T-cell (primary cell): Measurements from ENCODE around the gene SLC5A9. TPM values are rescaled to one million over a fixed set of nuclear protein-coding genes. Genes with fewer than 3 reads are reported as not detected.

Experiments
- ATAC-seq, 4 experiments: fragments of 200-7000 bp in 3 of 4; fragments of 150-1000 bp in 1 of 4; cut with Tn5 transposase; replicated peaks in 1 of 4; 1 replicate in 3 of 4; 2 replicates in 1 of 4; pipeline ENCODE4 v1.10.0; 2021; ENCODE audit warnings: moderate library complexity in 3 of 4, mild to moderate bottlenecking in 2 of 4, moderate number of reproducible peaks in 1 of 4
- CTCF ChIA-PET, 2 donors: fragments of 300-600 bp; sonication (Branson Sonifier 250); formaldehyde crosslinking; loops; one replicate each; lab custom pipeline; 2022; ENCODE audit warnings: antibody characterized with exemption in 2 of 2; lab: Charles Lee
- POLR2A ChIA-PET, 2 donors: fragments of 300-600 bp; sonication (Branson Sonifier 250); formaldehyde crosslinking; loops; one replicate each; lab custom pipeline; 2022; ENCODE audit warnings: antibody characterized with exemption in 2 of 2; lab: Charles Lee
- DNase-seq, 35 experiments: peaks; one replicate each; pipeline versions ENCODE4 v3.0.0 to v3.0.0-alpha.2; 2013 to 2023
- H3K27ac ChIP-seq: one replicate; pipeline ENCODE4 v1.5.1; 2013; ENCODE audit warnings: low read length
- H3K27me3 ChIP-seq, 2 experiments: replicated peaks in 1 of 2; 1 replicate in 1 of 2; 2 replicates in 1 of 2; pipeline versions ENCODE4 v1.6.1 to v1.7.0; 2013; ENCODE audit warnings: low read length in 1 of 2, mixed read lengths in 1 of 2; ENCODE audit not compliant: control insufficient read depth in 2 of 2, insufficient read depth in 2 of 2; ENCODE audit errors: extremely low read depth in 1 of 2
- H3K36me3 ChIP-seq, 2 donors: 1 replicate in 1 of 2; 2 replicates in 1 of 2; pipeline versions ENCODE4 v1.6.1 to v1.7.0; 2013; ENCODE audit warnings: low read length in 1 of 2; ENCODE audit not compliant: control insufficient read depth in 2 of 2, insufficient read depth in 1 of 2; ENCODE audit errors: extremely low read depth in 1 of 2
- H3K4me1 ChIP-seq, 2 experiments: 1 replicate in 1 of 2; 2 replicates in 1 of 2; pipeline versions ENCODE4 v1.6.1 to v1.7.0; 2013; ENCODE audit warnings: low read length in 2 of 2, mixed read lengths in 1 of 2; ENCODE audit not compliant: insufficient read depth in 2 of 2, control insufficient read depth in 1 of 2; ENCODE audit errors: extremely low read depth in 1 of 2
- H3K4me3 ChIP-seq, 2 donors: 1 replicate in 1 of 2; 2 replicates in 1 of 2; pipeline versions ENCODE4 v1.5.1 to v1.7.0; 2013; ENCODE audit warnings: mild to moderate bottlenecking in 2 of 2, low read length in 1 of 2, moderate library complexity in 1 of 2; ENCODE audit not compliant: control insufficient read depth in 1 of 2; ENCODE audit errors: extremely low read depth in 1 of 2
- H3K9me3 ChIP-seq: 2 replicates; pipeline ENCODE4 v1.7.0; 2013
- H3K27ac Mint-ChIP-seq, 2 donors: one replicate each; pipeline ENCODE4 v1.8.0; 2020 to 2021; ENCODE audit warnings: mild to moderate bottlenecking in 2 of 2, mixed read lengths in 2 of 2
- H3K27me3 Mint-ChIP-seq, 2 donors: one replicate each; pipeline ENCODE4 v1.8.0; 2021 to 2022; ENCODE audit warnings: mixed read lengths in 2 of 2
- H3K36me3 Mint-ChIP-seq: one replicate; pipeline ENCODE4 v1.8.0; 2021; ENCODE audit warnings: mixed read lengths
- H3K4me1 Mint-ChIP-seq, 3 donors: one replicate each; pipeline ENCODE4 v1.8.0; 2020 to 2022; ENCODE audit warnings: mixed read lengths in 3 of 3, mild to moderate bottlenecking in 1 of 3
- H3K4me3 Mint-ChIP-seq, 3 donors: one replicate each; pipeline ENCODE4 v1.8.0; 2020 to 2022; ENCODE audit warnings: mild to moderate bottlenecking in 3 of 3, mixed read lengths in 3 of 3, moderate library complexity in 3 of 3
- H3K9me3 Mint-ChIP-seq, 3 donors: one replicate each; pipeline ENCODE4 v1.8.0; 2020 to 2022; ENCODE audit warnings: mixed read lengths in 3 of 3
- WGBS: methylation state at CpG from one replicate; pipeline ENCODE4 v1.1.5; 2013; ENCODE audit warnings: missing lambda C conversion rate; ENCODE audit not compliant: insufficient coverage; 5-methylcytosine and 5-hydroxymethylcytosine counted together
- total RNA-seq, 35 experiments: library from RNA in 6 of 35; stranded (reverse) in 6 of 35; fragments of 120-200 nt in 1 of 35; gene quantifications; one replicate each; pipeline versions ENCODE4 v1.2.1 to v1.2.4 and lab custom pipeline; 2013 to 2026

Gene SLC5A9
- total RNA-seq, 5 donors from 2014 or later (not counting 1 experiment from before 2014, with no cell fraction given): not detected

GRCh38 chr1:48230236-48230635 is 7.7 kb downstream of the SLC5A9 start:
- H3K4me1 Mint-ChIP-seq: peaks cover 0 to 3% (median 3%) of the 10 kb centered on the region in 3 donors
- no peak for ATAC-seq
- DNase-seq: no peak
- no peaks in the 10 kb centered on the region for H3K27me3 Mint-ChIP-seq
- peaks cover 14 to 27% of the 10 kb centered on the region in 2 experiments for H3K4me1 ChIP-seq
- no peak overlapping the region for H3K27ac ChIP-seq
- H3K36me3 Mint-ChIP-seq: no peaks in the 10 kb centered on the region
- H3K4me3 Mint-ChIP-seq: no peak overlapping the region
- H3K9me3 Mint-ChIP-seq: no peaks in the 10 kb centered on the region
- H3K36me3 ChIP-seq: no peaks in the 10 kb centered on the region
- POLR2A ChIA-PET: no interaction called here
- CTCF ChIA-PET: interaction anchor here in 1 of 2 donors (0.8 kb wide), 1 partner anchor 27 kb away, joined by 3 read pairs; no protein-coding TSS in a partner anchor
- no peak overlapping the region for H3K4me3 ChIP-seq
- H3K9me3 ChIP-seq: no peaks in the 10 kb centered on the region
- no peak overlapping the region for H3K27ac Mint-ChIP-seq
- 100% methylated on average over 1 of the region's 4 CpGs for WGBS
- H3K27me3 ChIP-seq: peaks cover 0 to 11% of the 10 kb centered on the region in 2 experiments

- ATAC-seq (no peak), DNase-seq (no peak)
- H3K36me3 ChIP-seq: no peaks in the 10 kb centered on the region
- Mint-ChIP-seq H3K4me1 (peaks cover 0 to 3% (median 3%) of the 10 kb centered on the region in 3 donors), H3K9me3 (no peaks in the 10 kb centered on the region), H3K36me3 (no peaks in the 10 kb centered on the region), H3K27ac (no peak overlapping the region), H3K4me3 (no peak overlapping the region), H3K27me3 (no peaks in the 10 kb centered on the region)
- POLR2A ChIA-PET: no interaction called here
- H3K4me3 ChIP-seq: no peak overlapping the region
- no peak overlapping the region for H3K27ac ChIP-seq
- H3K4me1 ChIP-seq: peaks cover 6 to 8% of the 10 kb centered on the region in 2 experiments
- CTCF ChIA-PET: interaction anchor here in 1 of 2 donors (0.6 kb wide), 1 partner anchor 122 kb away, joined by 5 read pairs; no protein-coding TSS in a partner anchor
- WGBS: no CpG with 5 or more reads among the region's 1 CpG
- H3K9me3 ChIP-seq: no peaks in the 10 kb centered on the region
- H3K27me3 ChIP-seq: peaks cover 0 to 11% of the 10 kb centered on the region in 2 experiments
Measured at GRCh38 chr1:48232722-48233121, 10.2 kb downstream of the SLC5A9 start.

- Mint-ChIP-seq H3K27ac (no peak overlapping the region), H3K27me3 (no peaks in the 10 kb centered on the region), H3K4me3 (no peak overlapping the region), H3K4me1 (no peaks in the 10 kb centered on the region), H3K9me3 (no peaks in the 10 kb centered on the region), H3K36me3 (no peaks in the 10 kb centered on the region)
- Histone ChIP-seq H3K27me3 (peaks cover 0 to 11% of the 10 kb centered on the region in 2 experiments), H3K9me3 (no peaks in the 10 kb centered on the region), H3K27ac (no peak overlapping the region), H3K4me3 (no peak overlapping the region), H3K36me3 (no peaks in the 10 kb centered on the region), H3K4me1 (no peaks in the 10 kb centered on the region)
- ChIA-PET CTCF (no interaction called here), POLR2A (no interaction called here)
- ATAC-seq (no peak), DNase-seq (no peak)
- WGBS: 78% methylated on average over 11 of the region's 12 CpGs
Measured at GRCh38 chr1:48233666-48234485, 11.4 kb downstream of the SLC5A9 start.

- H3K4me1 ChIP-seq: no peaks in the 10 kb centered on the region
- H3K27ac Mint-ChIP-seq: no peak overlapping the region
- no peaks in the 10 kb centered on the region for H3K36me3 Mint-ChIP-seq
- WGBS: 93% methylated on average over 10 of the region's 13 CpGs
- DNase-seq (no peak), ATAC-seq (no peak)
- H3K27me3 Mint-ChIP-seq: peaks cover 0 to 4% of the 10 kb centered on the region in 2 donors
- CTCF ChIA-PET: interaction anchor here (1.2 to 1.7 kb wide), 5 partner anchors 9 to 237 kb away, joined by 4 to 8 read pairs (median 5); no protein-coding TSS in a partner anchor
- no peak overlapping the region for H3K27ac ChIP-seq
- no peaks in the 10 kb centered on the region for H3K4me1 Mint-ChIP-seq
- no peak overlapping the region for H3K4me3 ChIP-seq
- H3K9me3 Mint-ChIP-seq: no peaks in the 10 kb centered on the region
- H3K4me3 Mint-ChIP-seq: no peak overlapping the region
- no peaks in the 10 kb centered on the region for H3K36me3 ChIP-seq
- POLR2A ChIA-PET: no interaction called here
- peaks cover 0 to 11% of the 10 kb centered on the region in 2 experiments for H3K27me3 ChIP-seq
- no peaks in the 10 kb centered on the region for H3K9me3 ChIP-seq
Measured at GRCh38 chr1:48235652-48236051, 13.1 kb downstream of the SLC5A9 start.

GRCh38 chr1:48236716-48237470 is 14.4 kb downstream of the SLC5A9 start:
- H3K27ac ChIP-seq: no peak overlapping the region
- whole genome bisulfite sequencing: 95% methylated on average over 2 of the region's 4 CpGs
- ChIA-PET POLR2A (interaction anchor here in 1 of 2 donors (0.8 kb wide), 1 partner anchor 819 kb away, joined by 3 read pairs; no protein-coding TSS in a partner anchor), CTCF (interaction anchor here in 1 of 2 donors (1.2 to 1.5 kb wide), 5 partner anchors 11 to 239 kb away, joined by 4 to 5 read pairs (median 4); no protein-coding TSS in a partner anchor)
- Mint-ChIP-seq H3K36me3 (no peaks in the 10 kb centered on the region), H3K4me1 (no peaks in the 10 kb centered on the region), H3K27me3 (peaks cover 0 to 4% of the 10 kb centered on the region in 2 donors), H3K4me3 (no peak overlapping the region), H3K27ac (no peak overlapping the region), H3K9me3 (no peaks in the 10 kb centered on the region)
- H3K36me3 ChIP-seq: no peaks in the 10 kb centered on the region
- H3K9me3 ChIP-seq: no peaks in the 10 kb centered on the region
- peak in 2 of 4 experiments; percentile 36 for ATAC-seq
- H3K4me1 ChIP-seq: no peaks in the 10 kb centered on the region
- H3K27me3 ChIP-seq: peaks cover 0 to 1% of the 10 kb centered on the region in 2 experiments
- no peak overlapping the region for H3K4me3 ChIP-seq
- peak in 2 of 35 experiments; percentile 22 to 66 for DNase-seq

- DNase-seq (no peak), ATAC-seq (no peak)
- H3K4me3 ChIP-seq: no peak overlapping the region
- H3K9me3 Mint-ChIP-seq: no peaks in the 10 kb centered on the region
- POLR2A ChIA-PET: no interaction called here
- H3K4me1 ChIP-seq: no peaks in the 10 kb centered on the region
- H3K36me3 Mint-ChIP-seq: no peaks in the 10 kb centered on the region
- CTCF ChIA-PET: no interaction called here
- peaks cover 0 to 4% (median 3%) of the 10 kb centered on the region in 3 donors for H3K4me1 Mint-ChIP-seq
- H3K4me3 Mint-ChIP-seq: no peak overlapping the region
- no peaks in the 10 kb centered on the region for H3K27me3 ChIP-seq
- no peak overlapping the region for H3K27ac ChIP-seq
- H3K27ac Mint-ChIP-seq: no peak overlapping the region
- 85% methylated on average over 9 of the region's 12 CpGs for WGBS
- H3K9me3 ChIP-seq: no peaks in the 10 kb centered on the region
- H3K27me3 Mint-ChIP-seq: peaks cover 0 to 4% of the 10 kb centered on the region in 2 donors
- H3K36me3 ChIP-seq: no peaks in the 10 kb centered on the region
Measured at GRCh38 chr1:48242141-48242736, 19.7 kb downstream of the SLC5A9 start.
